ENCODE measurements around the gene RPS27.
"Not testable (repeated sequence)": the region's sequence is repeated elsewhere in the genome, so short reads cannot be mapped to it uniquely, and the experiment has no call there.

RPS27 gene

GRCh38 chr1:153987621-153988020 lies 2.9 kb upstream of the RPS27 start:
- no peak for DNase-seq

- no peak for DNase-seq
Measured at GRCh38 chr1:153991151-153991630, 629 bp downstream of the RPS27 start.

GRCh38 chr1:153991806-153992205 lies 1.2 kb downstream of the RPS27 start:
- no peak for DNase-seq

GRCh38 chr1:153995202-153995601 lies 4.6 kb downstream of the RPS27 start:
- DNase-seq: no peak

GRCh38 chr1:153995640-153996039 lies 5.1 kb downstream of the RPS27 start:
- no peak for DNase-seq

GRCh38 chr1:153996882-153997281 lies 6.3 kb downstream of the RPS27 start:
- not testable (repeated sequence) for DNase-seq

- DNase-seq: no peak
Measured at GRCh38 chr1:154000420-154000819, 9.9 kb downstream of the RPS27 start.

GRCh38 chr1:154006136-154006535 lies 15.6 kb downstream of the RPS27 start:
- peak; percentile 58 for DNase-seq

- no peak for DNase-seq
Measured at GRCh38 chr1:154012129-154012528, 21.6 kb downstream of the RPS27 start.

- DNase-seq: not testable (repeated sequence)
Measured at GRCh38 chr1:154012543-154012942, 22.0 kb downstream of the RPS27 start.

GRCh38 chr1:154014154-154014907 lies 23.8 kb downstream of the RPS27 start:
- DNase-seq: peak; percentile 81

- DNase-seq: no peak
Measured at GRCh38 chr1:154019269-154019668, 28.7 kb downstream of the RPS27 start.

GRCh38 chr1:154019940-154020339 lies 29.4 kb downstream of the RPS27 start:
- no peak for DNase-seq

GRCh38 chr1:154033697-154034096 lies 43.1 kb downstream of the RPS27 start:
- DNase-seq: not testable (repeated sequence)
